Nucleus accumbens (tissue), 56 donors: ENCODE measurements around the gene ANKRD13C.

ENCODE experiments used
- DNase-seq, 56 donors: peaks; one replicate each; lab custom pipeline; 2025; lab: John Stamatoyannopoulos, UW

The ANKRD13C gene

GRCh38 chr1:70222716-70223235 lies 131.7 kb downstream of the ANKRD13C start:
- no peak for DNase-seq

GRCh38 chr1:70221238-70222121 lies 133.0 kb downstream of the ANKRD13C start, which contains the start of gene SRSF11:
SRSF11 (plus strand) TSS chr1:70221380; CDS start chr1:70221637, 257 bp downstream.
- DNase-seq = peak in 55 of 56 donors; percentile 50 to 97 (median 91)

GRCh38 chr1:70220517-70221237 lies 133.8 kb downstream of the ANKRD13C start:
- no peak for DNase-seq

- DNase-seq = no peak
These were observed 134.5 kb downstream of the ANKRD13C start for GRCh38 chr1:70220015-70220414.

GRCh38 chr1:70211541-70211940 lies 143.0 kb downstream of the ANKRD13C start:
- no peak for DNase-seq

GRCh38 chr1:70210820-70211219 lies 143.7 kb downstream of the ANKRD13C start:
- DNase-seq = no peak
